MM.1S (cell line): ENCODE data around the gene CNTNAP2.

Experiments
- EZH2 ChIP-seq: fragments of 300-600 bp; sonication (generic); optimal IDR thresholded peaks from 2 replicates; pipeline ENCODE3; 2017; ENCODE audit warnings: low read depth, mild to moderate bottlenecking, antibody characterized with exemption, low read length, mixed read lengths
- TF ChIP-seq, protein P1 (sequence below): fragments of 300-600 bp; sonication (generic); IDR thresholded peaks from 2 replicates; pipeline ENCODE4 v1.5.1; 2016; ENCODE audit warnings: antibody characterized with exemption, low read length, mixed read lengths

GRCh38 chr7:146370171-146370570 is 253.6 kb downstream of the CNTNAP2 start:
- TF ChIP-seq, protein P1, sequence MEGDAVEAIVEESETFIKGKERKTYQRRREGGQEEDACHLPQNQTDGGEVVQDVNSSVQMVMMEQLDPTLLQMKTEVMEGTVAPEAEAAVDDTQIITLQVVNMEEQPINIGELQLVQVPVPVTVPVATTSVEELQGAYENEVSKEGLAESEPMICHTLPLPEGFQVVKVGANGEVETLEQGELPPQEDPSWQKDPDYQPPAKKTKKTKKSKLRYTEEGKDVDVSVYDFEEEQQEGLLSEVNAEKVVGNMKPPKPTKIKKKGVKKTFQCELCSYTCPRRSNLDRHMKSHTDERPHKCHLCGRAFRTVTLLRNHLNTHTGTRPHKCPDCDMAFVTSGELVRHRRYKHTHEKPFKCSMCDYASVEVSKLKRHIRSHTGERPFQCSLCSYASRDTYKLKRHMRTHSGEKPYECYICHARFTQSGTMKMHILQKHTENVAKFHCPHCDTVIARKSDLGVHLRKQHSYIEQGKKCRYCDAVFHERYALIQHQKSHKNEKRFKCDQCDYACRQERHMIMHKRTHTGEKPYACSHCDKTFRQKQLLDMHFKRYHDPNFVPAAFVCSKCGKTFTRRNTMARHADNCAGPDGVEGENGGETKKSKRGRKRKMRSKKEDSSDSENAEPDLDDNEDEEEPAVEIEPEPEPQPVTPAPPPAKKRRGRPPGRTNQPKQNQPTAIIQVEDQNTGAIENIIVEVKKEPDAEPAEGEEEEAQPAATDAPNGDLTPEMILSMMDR, result no peak
- TF ChIP-seq EZH2, result no peak
